Karpas-422 (cell line): ENCODE measurements around the gene OSBPL1A. TPM values are rescaled to one million over a fixed set of nuclear protein-coding genes. Genes with fewer than 3 reads are reported as not detected.

Experiments
- DNase-seq: peaks from one replicate; pipeline ENCODE4 v3.0.0-alpha.2; 2015
- H2AFZ ChIP-seq: fragments of 200-600 bp; sonication (generic); 2 replicates; pipeline ENCODE4 v1.6.1; 2014; ENCODE audit warnings: antibody characterized with exemption, low read length, mixed read lengths
- H3K27ac ChIP-seq: fragments of 200-600 bp; sonication (generic); 2 replicates; pipeline ENCODE4 v1.5.1; 2014; ENCODE audit warnings: mild to moderate bottlenecking, low read length, moderate library complexity
- H3K27me3 ChIP-seq: fragments of 200-600 bp; sonication (generic); 2 replicates; pipeline ENCODE4 v1.6.1; 2014; ENCODE audit warnings: low read length, mixed read lengths
- H3K36me3 ChIP-seq: fragments of 200-600 bp; sonication (generic); 2 replicates; pipeline ENCODE4 v1.6.1; 2014; ENCODE audit warnings: low read length, mixed read lengths; ENCODE audit not compliant: insufficient read depth
- H3K4me1 ChIP-seq: fragments of 200-600 bp; sonication (generic); 2 replicates; pipeline ENCODE4 v1.6.1; 2014; ENCODE audit warnings: mild to moderate bottlenecking, low read length, mixed read lengths
- H3K4me2 ChIP-seq: fragments of 200-600 bp; sonication (generic); 2 replicates; pipeline ENCODE4 v1.6.1; 2014; ENCODE audit warnings: low read length, low read depth, mild to moderate bottlenecking; ENCODE audit not compliant: poor library complexity, severe bottlenecking
- H3K4me3 ChIP-seq: fragments of 200-600 bp; sonication (generic); 2 replicates; pipeline ENCODE4 v1.5.1; 2014; ENCODE audit warnings: mild to moderate bottlenecking, antibody characterized with exemption, low read length, mixed read lengths
- H3K79me2 ChIP-seq: fragments of 200-600 bp; sonication (generic); 2 replicates; pipeline ENCODE4 v1.6.1; 2014; ENCODE audit warnings: mild to moderate bottlenecking, low read length, mixed read lengths
- H3K9ac ChIP-seq: fragments of 200-600 bp; sonication (generic); 2 replicates; pipeline ENCODE4 v1.6.0; 2014; ENCODE audit warnings: low read length
- H3K9me2 ChIP-seq: fragments of 200-600 bp; sonication (generic), shearing (Covaris generic); replicated peaks from 2 replicates; pipeline ENCODE4 v1.6.0; 2014; ENCODE audit warnings: mild to moderate bottlenecking, low read length, moderate library complexity; ENCODE audit not compliant: insufficient read depth
- H3K9me3 ChIP-seq: fragments of 300-700, 200-600 bp; sonication (generic); 2 replicates; pipeline ENCODE4 v1.6.1; 2014; ENCODE audit warnings: low read length, mixed read lengths
- H4K20me1 ChIP-seq: fragments of 200-600 bp; sonication (generic); 2 replicates; pipeline ENCODE4 v1.6.1; 2014; ENCODE audit warnings: mild to moderate bottlenecking, antibody characterized with exemption, low read length, low read depth; ENCODE audit not compliant: insufficient read depth
- total RNA-seq: library from RNA; depleted of rRNA; stranded (reverse); fragments of >200 nt; shearing (Covaris generic); gene quantifications from 2 replicates; pipeline ENCODE4 v1.2.3, GENCODE V29; 2014; ENCODE audit warnings: low replicate concordance

OSBPL1A gene
- total RNA-seq, 1 experiment from 2014 or later, result not detected

DNA sequence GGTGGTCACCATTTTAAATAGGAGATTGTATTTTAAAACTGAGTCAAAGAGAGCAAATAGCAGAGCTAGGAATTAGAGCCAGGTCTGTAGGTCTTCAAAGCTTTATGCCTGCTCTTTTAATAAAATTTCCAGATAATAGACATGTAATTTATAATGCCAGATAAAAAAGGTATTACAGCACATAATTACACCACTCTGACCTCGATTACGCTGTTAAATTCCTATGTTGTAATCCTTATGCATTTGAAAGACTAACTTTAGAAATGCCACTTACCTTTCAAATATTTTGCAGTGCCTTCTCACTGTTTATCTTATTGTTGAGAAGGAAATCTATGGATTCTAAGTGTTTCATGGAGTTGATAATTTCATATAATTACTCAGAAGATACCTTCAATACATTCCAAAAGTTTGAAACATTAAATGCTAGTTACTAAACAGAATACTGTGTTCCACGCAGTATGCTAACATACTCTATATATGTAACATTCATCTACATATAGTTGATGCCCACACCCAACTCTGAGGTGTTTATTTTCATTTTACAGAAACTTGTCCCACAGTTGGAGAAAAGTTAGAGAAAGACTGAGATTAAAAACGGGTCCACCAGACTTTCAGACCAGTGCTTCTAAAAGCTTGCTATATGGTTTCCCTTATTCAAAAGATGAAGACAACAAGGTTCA, 120.0 kb downstream of the OSBPL1A start:
- no peaks in the 10 kb centered on the region for H3K36me3 ChIP-seq
- H3K27ac ChIP-seq, result no peak overlapping the region
- no peaks in the 10 kb centered on the region for H3K79me2 ChIP-seq
- H3K4me1 ChIP-seq, result no peaks in the 10 kb centered on the region
- H3K27me3 ChIP-seq, result no peaks in the 10 kb centered on the region
- no peak overlapping the region for H3K9ac ChIP-seq
- H3K4me3 ChIP-seq, result no peak overlapping the region
- H2AFZ ChIP-seq, result no peak overlapping the region
- no peaks in the 10 kb centered on the region for H3K9me2 ChIP-seq
- no peaks in the 10 kb centered on the region for H4K20me1 ChIP-seq
- H3K4me2 ChIP-seq, result no peak overlapping the region
- no peaks in the 10 kb centered on the region for H3K9me3 ChIP-seq
- no peak for DNase-seq

DNA sequence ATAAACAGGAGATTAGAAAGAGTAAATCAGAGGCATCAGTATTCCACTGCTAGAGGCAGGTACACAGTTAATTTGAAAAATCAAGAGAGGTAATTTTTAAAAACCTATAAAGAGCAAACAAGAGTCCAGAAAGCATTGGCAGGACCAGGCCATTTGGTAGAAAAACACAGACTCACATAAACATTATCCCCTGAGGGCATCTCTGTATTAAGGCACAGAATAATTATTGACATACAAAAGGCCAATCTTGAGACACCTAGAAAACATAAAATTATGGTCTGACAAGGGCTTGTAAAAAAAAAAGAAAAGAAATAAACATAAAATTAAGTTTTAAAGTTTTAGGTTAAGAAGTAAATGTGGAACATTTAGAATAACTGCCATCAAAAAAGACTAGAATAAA, 120.6 kb downstream of the OSBPL1A start:
- DNase-seq, result no peak
- Histone ChIP-seq H3K9me2 (no peaks in the 10 kb centered on the region), H2AFZ (no peak overlapping the region), H3K4me1 (no peaks in the 10 kb centered on the region), H3K27ac (no peak overlapping the region), H3K36me3 (no peaks in the 10 kb centered on the region), H3K4me2 (no peak overlapping the region), H3K9me3 (no peaks in the 10 kb centered on the region), H3K79me2 (no peaks in the 10 kb centered on the region), H3K4me3 (no peak overlapping the region), H4K20me1 (no peaks in the 10 kb centered on the region), H3K27me3 (no peaks in the 10 kb centered on the region), H3K9ac (no peak overlapping the region)

DNA sequence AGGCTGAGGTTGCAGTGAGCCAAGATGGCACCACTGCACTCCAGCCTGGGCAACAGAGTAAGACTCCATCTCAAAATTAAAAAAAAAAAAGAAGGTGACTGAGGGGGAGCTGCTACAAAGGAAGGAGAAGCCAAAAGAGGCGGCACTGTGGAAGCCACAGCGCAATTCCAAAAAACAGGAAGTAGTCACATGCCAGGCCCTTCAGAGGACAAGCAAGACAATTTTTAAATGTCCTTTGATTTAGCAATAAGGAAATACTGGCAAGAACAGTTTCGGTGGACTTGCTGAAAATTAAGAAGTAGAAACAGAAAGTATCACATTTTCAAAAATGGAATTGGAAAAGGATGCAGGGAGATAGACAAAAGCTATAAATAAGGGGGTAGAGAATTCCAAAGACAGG, 122.8 kb downstream of the OSBPL1A start:
- Histone ChIP-seq H3K4me2 (no peak overlapping the region), H3K27me3 (no peaks in the 10 kb centered on the region), H3K9ac (no peak overlapping the region), H3K79me2 (no peaks in the 10 kb centered on the region), H3K4me1 (no peaks in the 10 kb centered on the region), H3K36me3 (no peaks in the 10 kb centered on the region), H3K9me2 (no peaks in the 10 kb centered on the region), H3K4me3 (no peak overlapping the region), H3K27ac (no peak overlapping the region), H3K9me3 (no peaks in the 10 kb centered on the region), H4K20me1 (no peaks in the 10 kb centered on the region), H2AFZ (no peak overlapping the region)
- DNase-seq, result no peak

DNA sequence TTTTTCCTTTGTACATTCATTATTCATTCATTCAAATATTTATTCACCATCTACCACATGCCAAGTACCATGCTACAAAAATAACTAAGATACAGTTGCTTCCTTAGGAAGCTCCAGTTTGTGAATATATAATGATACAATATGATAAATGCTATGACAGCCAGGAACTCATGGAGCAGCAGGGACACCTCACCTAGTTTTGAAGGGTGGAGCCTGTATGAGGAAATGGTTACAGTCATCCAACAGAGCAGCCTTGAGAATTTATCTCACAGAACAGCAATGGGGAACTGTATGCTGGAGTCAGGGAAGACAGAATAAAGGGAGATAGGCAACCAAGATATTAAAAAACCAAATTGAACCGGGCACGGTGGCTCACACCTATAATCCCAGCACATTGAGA, 124.0 kb downstream of the OSBPL1A start:
- H3K27ac ChIP-seq, result no peak overlapping the region
- no peak overlapping the region for H3K4me3 ChIP-seq
- H3K79me2 ChIP-seq, result no peaks in the 10 kb centered on the region
- H3K9me2 ChIP-seq, result no peaks in the 10 kb centered on the region
- no peak for DNase-seq
- H4K20me1 ChIP-seq, result no peaks in the 10 kb centered on the region
- H3K36me3 ChIP-seq, result no peaks in the 10 kb centered on the region
- H2AFZ ChIP-seq, result no peak overlapping the region
- H3K9ac ChIP-seq, result no peak overlapping the region
- H3K27me3 ChIP-seq, result no peaks in the 10 kb centered on the region
- no peaks in the 10 kb centered on the region for H3K4me1 ChIP-seq
- no peak overlapping the region for H3K4me2 ChIP-seq
- no peaks in the 10 kb centered on the region for H3K9me3 ChIP-seq

DNA sequence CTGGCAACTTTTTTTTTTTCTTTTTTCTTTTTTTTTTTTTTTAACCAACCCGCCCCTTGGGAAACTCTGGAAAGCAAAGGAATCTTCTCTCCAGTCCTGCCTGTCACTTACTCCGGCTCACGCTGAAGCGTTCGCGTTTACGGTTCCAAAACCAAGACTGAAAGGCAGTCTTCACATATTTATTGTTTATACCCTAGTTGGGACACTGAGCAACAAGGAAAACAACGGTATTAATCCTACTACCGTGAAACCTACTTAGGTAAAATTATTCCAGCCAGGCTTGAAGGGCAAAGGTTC, 125.4 kb downstream of the OSBPL1A start:
- no peaks in the 10 kb centered on the region for H3K4me1 ChIP-seq
- H3K4me2 ChIP-seq, result no peak overlapping the region
- no peak overlapping the region for H3K4me3 ChIP-seq
- H4K20me1 ChIP-seq, result no peaks in the 10 kb centered on the region
- H3K9ac ChIP-seq, result no peak overlapping the region
- H3K36me3 ChIP-seq, result no peaks in the 10 kb centered on the region
- H3K9me3 ChIP-seq, result no peaks in the 10 kb centered on the region
- no peak overlapping the region for H3K27ac ChIP-seq
- no peak for DNase-seq
- no peaks in the 10 kb centered on the region for H3K27me3 ChIP-seq
- H3K79me2 ChIP-seq, result no peaks in the 10 kb centered on the region
- no peaks in the 10 kb centered on the region for H3K9me2 ChIP-seq
- H2AFZ ChIP-seq, result no peak overlapping the region

DNA sequence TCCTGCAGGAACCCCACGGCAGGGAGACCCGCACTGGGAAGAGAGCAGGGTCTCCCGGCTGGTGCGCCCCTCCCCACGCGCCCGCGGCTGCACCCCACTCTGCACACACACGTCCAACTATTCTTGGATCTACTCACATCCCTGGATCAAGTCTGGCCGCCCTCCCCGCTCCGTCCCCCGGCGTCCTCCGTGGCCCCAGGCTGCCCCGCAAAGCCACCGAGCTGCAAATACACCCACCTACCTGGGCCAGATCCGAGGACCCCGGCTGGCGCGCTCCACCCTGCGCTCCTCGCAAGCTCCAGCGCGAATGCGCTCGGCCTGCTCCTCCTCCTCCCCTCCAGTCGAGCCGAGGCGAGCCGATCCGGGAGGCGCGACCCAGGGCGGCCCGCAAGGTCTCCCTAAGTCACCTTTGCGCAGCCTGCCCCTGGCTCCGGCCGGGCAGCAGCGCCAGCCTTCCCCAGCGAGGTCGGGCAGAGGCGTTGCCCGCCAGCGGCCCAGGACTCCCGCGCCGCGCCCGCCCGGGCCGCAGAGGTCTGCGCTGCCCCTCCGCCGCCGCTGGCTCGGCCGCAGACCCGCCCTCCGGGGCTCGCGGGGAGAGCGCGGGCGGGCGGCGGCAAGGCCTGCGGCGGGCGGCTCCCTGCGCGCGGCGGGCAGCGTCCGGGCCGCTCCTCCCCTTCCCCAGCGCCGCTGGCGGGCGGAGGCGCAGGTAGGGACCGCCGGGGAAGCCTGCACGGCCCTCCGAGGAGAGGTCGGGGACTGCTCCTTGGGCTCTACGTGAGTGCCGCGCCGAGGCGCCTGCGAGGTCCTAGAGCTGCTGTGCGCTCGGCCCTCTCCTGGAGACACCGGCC, 126.0 kb downstream of the OSBPL1A start:
- H3K4me2 ChIP-seq, result no peak overlapping the region

DNA sequence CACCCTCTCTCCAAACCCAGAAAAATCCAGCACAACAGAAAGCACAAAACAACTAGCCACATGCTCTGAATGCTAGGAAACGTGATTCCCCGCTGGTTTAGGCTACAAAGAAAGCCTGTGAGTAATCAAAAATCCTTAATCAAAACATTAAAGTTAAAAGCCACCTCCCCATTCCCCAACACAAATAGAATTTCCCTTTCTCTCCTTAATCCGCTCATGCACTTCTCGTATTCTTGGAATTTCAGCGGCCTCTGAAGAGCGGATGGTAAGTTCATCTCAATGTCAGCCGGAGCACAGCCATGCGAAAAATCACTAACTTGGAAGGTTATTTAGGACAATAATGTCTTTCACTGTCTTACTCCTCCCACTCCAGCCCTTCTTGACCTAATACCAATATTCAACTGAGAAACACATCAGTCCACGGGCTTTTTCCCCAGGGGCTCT, 126.7 kb downstream of the OSBPL1A start:
- Histone ChIP-seq H3K9me3 (no peaks in the 10 kb centered on the region), H3K27ac (no peak overlapping the region), H2AFZ (no peak overlapping the region), H3K4me1 (no peaks in the 10 kb centered on the region), H3K9ac (no peak overlapping the region), H3K27me3 (no peaks in the 10 kb centered on the region), H3K9me2 (no peaks in the 10 kb centered on the region), H3K79me2 (no peaks in the 10 kb centered on the region), H4K20me1 (no peaks in the 10 kb centered on the region), H3K4me2 (no peak overlapping the region), H3K36me3 (no peaks in the 10 kb centered on the region), H3K4me3 (no peak overlapping the region)
- DNase-seq, result no peak

More for the DNA sequence above, 126.0 kb downstream of the OSBPL1A start:
- H3K9me3 ChIP-seq, result no peaks in the 10 kb centered on the region
- no peaks in the 10 kb centered on the region for H3K79me2 ChIP-seq
- DNase-seq, result no peak
- H2AFZ ChIP-seq, result no peak overlapping the region
- H3K36me3 ChIP-seq, result no peaks in the 10 kb centered on the region
- H3K27me3 ChIP-seq, result no peaks in the 10 kb centered on the region
- H3K9ac ChIP-seq, result no peak overlapping the region
- no peaks in the 10 kb centered on the region for H3K9me2 ChIP-seq
- H3K4me3 ChIP-seq, result no peak overlapping the region
- no peak overlapping the region for H3K27ac ChIP-seq
- no peaks in the 10 kb centered on the region for H4K20me1 ChIP-seq
- no peaks in the 10 kb centered on the region for H3K4me1 ChIP-seq

DNA sequence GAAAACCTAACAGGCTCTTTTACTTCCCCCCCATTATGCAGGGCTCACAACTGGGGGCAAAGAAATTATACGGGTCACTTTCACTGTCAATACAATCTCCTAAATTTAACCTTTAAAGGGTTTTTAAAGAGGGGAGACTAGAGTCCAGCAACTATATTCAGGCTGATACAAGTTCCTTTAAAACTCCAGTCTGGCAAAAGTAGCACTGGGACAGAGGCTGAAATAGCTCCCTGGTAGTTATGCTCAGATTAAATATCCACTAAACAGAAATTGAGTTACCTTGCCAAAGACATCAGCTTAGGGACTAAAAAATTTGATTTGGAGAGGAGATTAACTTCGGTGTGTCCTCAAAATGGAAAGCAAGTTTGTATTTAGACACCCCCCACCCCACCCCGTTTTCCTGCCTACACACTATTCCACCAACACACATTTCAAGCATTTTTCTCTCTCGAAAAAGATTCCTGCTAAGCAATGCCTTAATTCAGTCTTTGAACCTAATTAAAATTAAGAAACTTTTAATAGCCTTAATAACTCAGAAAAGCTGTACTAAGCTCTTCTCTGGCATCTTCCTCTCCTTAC, 127.2 kb downstream of the OSBPL1A start:
- H3K4me3 ChIP-seq, result no peak overlapping the region
- no peak overlapping the region for H3K9ac ChIP-seq
- H3K36me3 ChIP-seq, result no peaks in the 10 kb centered on the region
- no peaks in the 10 kb centered on the region for H3K27me3 ChIP-seq
- H3K9me2 ChIP-seq, result no peaks in the 10 kb centered on the region
- DNase-seq, result no peak
- H2AFZ ChIP-seq, result no peak overlapping the region
- H3K79me2 ChIP-seq, result no peaks in the 10 kb centered on the region
- no peak overlapping the region for H3K27ac ChIP-seq
- no peaks in the 10 kb centered on the region for H3K9me3 ChIP-seq
- no peaks in the 10 kb centered on the region for H4K20me1 ChIP-seq
- H3K4me1 ChIP-seq, result no peaks in the 10 kb centered on the region
- no peak overlapping the region for H3K4me2 ChIP-seq
